ENCODE results near the gene STRA8. TPM values are rescaled to one million over a fixed set of nuclear protein-coding genes. Genes with fewer than 3 reads are reported as not detected.

Gene STRA8
- total RNA-seq, 1 experiment from 2014 or later, result not detected

DNA sequence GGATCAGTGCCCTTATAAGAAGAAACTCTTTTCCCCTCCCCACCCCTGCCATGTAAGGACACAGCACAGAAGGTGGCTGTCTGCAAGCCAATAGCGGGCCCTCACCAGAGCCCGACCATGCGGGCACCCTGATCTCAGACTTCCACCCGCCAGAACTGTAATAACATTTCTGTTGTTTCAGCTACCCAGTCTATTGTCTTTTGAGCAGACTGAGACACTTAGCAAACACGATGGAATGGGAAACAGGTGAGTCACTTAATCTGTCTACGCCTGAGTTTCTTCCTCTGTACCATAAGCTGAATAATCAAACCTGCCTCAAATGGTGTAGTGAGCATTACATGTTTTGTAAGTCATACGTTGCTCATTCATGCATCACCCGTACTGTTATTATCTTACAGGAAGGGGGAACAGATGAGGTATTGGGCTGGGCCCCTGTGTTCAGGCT is 58.2 kb downstream of the STRA8 start:
- no peak for TF ChIP-seq CTCF (conservative IDR thresholded peaks at IDR 0.05)
- no peak overlapping the region for H3K18ac ChIP-seq (ENCODE audit: insufficient read length, low read depth, low read length)
- H3K79me2 ChIP-seq (ENCODE audit: insufficient read depth, low read length), result no peaks in the 10 kb centered on the region
- Mint-ChIP-seq H3K27ac (peak overlapping the region in 1 of 3 experiments; percentile 14; a peak in 2 of 7 replicates), H3K9me3 (no peaks in the 10 kb centered on the region; a peak in 1 of 5 replicates), H3K27me3 (ENCODE audit: low read depth) (peaks cover 3% of the 10 kb centered on the region; the same call in 1 of the 2 replicates), H3K4me1 (no peaks in the 10 kb centered on the region), H3K4me3 (no peak overlapping the region), H3K36me3 (ENCODE audit: insufficient read depth in 1 of 3, low read depth in 3 of 3) (no peaks in the 10 kb centered on the region; a peak in 1 of 7 replicates)
- no peaks in the 10 kb centered on the region for H3K23me2 ChIP-seq (ENCODE audit: insufficient read length, low read depth, low read length, poor library complexity, severe bottlenecking)
- no peak overlapping the region for H3K4me2 ChIP-seq (ENCODE audit: insufficient read depth, insufficient read length, low read length)
- peak; percentile 8 for DNase-seq
- H2BK20ac ChIP-seq (ENCODE audit: low read depth, low read length, poor library complexity, severe bottlenecking), result no peak overlapping the region
- no peak overlapping the region for H4K91ac ChIP-seq (ENCODE audit: insufficient read length, low read depth, low read length)
- no peak overlapping the region for H2BK120ac ChIP-seq (ENCODE audit: low read depth, low read length, poor library complexity, severe bottlenecking)
- H3K9me3 ChIP-seq (ENCODE audit: control insufficient read depth, low read depth, low read length), result no peaks in the 10 kb centered on the region
- H4K5ac ChIP-seq (ENCODE audit: insufficient read length, low read depth, low read length), result no peak overlapping the region
- no peaks in the 10 kb centered on the region for H3K4me1 ChIP-seq (ENCODE audit: insufficient read depth, low read length)
- no peak overlapping the region for H2BK15ac ChIP-seq (ENCODE audit: low read depth, low read length)
- H3K79me1 ChIP-seq (ENCODE audit: insufficient read depth, low read depth, low read length, poor library complexity, severe bottlenecking), result no peaks in the 10 kb centered on the region
- H2AK5ac ChIP-seq (ENCODE audit: insufficient read length, low read length), result no peak overlapping the region
- H2BK12ac ChIP-seq (ENCODE audit: insufficient read length, low read depth, low read length), result no peak overlapping the region
- H3K56ac ChIP-seq (ENCODE audit: insufficient read length, low read depth, low read length), result no peak overlapping the region
- no peak overlapping the region for H2BK5ac ChIP-seq (ENCODE audit: insufficient read length, low read length)
- H3K4ac ChIP-seq (ENCODE audit: low read depth, low read length), result no peak overlapping the region
- no peak overlapping the region for H3T11ph ChIP-seq (ENCODE audit: low read length)
- no peaks in the 10 kb centered on the region for H3K27me3 ChIP-seq (ENCODE audit: insufficient read depth, low read length)
- no peak overlapping the region for H3K23ac ChIP-seq (ENCODE audit: insufficient read length, low read depth, low read length)
- H2AFZ ChIP-seq (ENCODE audit: low read length), result no peak overlapping the region
- H3K9ac ChIP-seq (ENCODE audit: extremely low read depth, insufficient read length, low read length), result no peak overlapping the region
- H3K14ac ChIP-seq (ENCODE audit: insufficient read depth, low read length), result no peak overlapping the region
- H3K27ac ChIP-seq (ENCODE audit: insufficient read length, low read depth, low read length), result no peak overlapping the region
- H4K8ac ChIP-seq (replicated peaks; ENCODE audit: insufficient read length, low read depth, low read length), result no peak overlapping the region
- no peaks in the 10 kb centered on the region for H4K20me1 ChIP-seq (ENCODE audit: control insufficient read depth, insufficient read depth, insufficient read length)
- WGBS (ENCODE audit: extremely low coverage, insufficient read length, low lambda C conversion rate), result no CpG with 5 or more reads among the region's 8 CpGs

Data from H9 (cell line).